Mesenchymal stem cell (in vitro differentiated cells and primary cell): ENCODE measurements around the gene SLC49A3.

ENCODE experiments used
- DNase-seq: peaks from one replicate; pipeline ENCODE4 v3.0.0-alpha.2; 2013
- H2AFZ ChIP-seq: one replicate; pipeline ENCODE4 v1.6.1; 2013; ENCODE audit warnings: low read depth, mild to moderate bottlenecking, control low read depth, inconsistent platforms, low read length, moderate library complexity
- H2AK5ac ChIP-seq: 2 replicates; pipeline ENCODE4 v1.6.1; 2013; ENCODE audit warnings: low read length, moderate library complexity, mild to moderate bottlenecking, inconsistent platforms; ENCODE audit not compliant: severe bottlenecking
- H2BK120ac ChIP-seq: one replicate; pipeline ENCODE4 v1.6.1; 2013; ENCODE audit warnings: low read depth, mild to moderate bottlenecking, inconsistent platforms, low read length, moderate library complexity
- H2BK12ac ChIP-seq, 2 experiments: one replicate each; pipeline ENCODE4 v1.6.1; 2013; ENCODE audit warnings: inconsistent platforms in 2 of 2, low read length in 2 of 2, mild to moderate bottlenecking in 2 of 2, moderate library complexity in 2 of 2, control low read depth in 1 of 2
- H2BK15ac ChIP-seq: one replicate; pipeline ENCODE4 v1.6.1; 2013; ENCODE audit warnings: mild to moderate bottlenecking, low read depth, inconsistent platforms; ENCODE audit not compliant: poor library complexity, severe bottlenecking
- H2BK5ac ChIP-seq: 2 replicates; pipeline ENCODE4 v1.6.1; 2013; ENCODE audit warnings: low read depth, mild to moderate bottlenecking, low read length, control low read depth, inconsistent platforms; ENCODE audit not compliant: poor library complexity, severe bottlenecking
- H3K14ac ChIP-seq, 2 experiments: one replicate each; pipeline ENCODE4 v1.6.1; 2013; ENCODE audit warnings: inconsistent platforms in 2 of 2, low read length in 2 of 2, control low read depth in 1 of 2, mild to moderate bottlenecking in 1 of 2, moderate library complexity in 1 of 2
- H3K18ac ChIP-seq, 2 experiments: one replicate each; pipeline ENCODE4 v1.6.1; 2013; ENCODE audit warnings: inconsistent platforms in 2 of 2, low read length in 2 of 2, control low read depth in 1 of 2, low read depth in 1 of 2, mild to moderate bottlenecking in 1 of 2
- H3K23ac ChIP-seq, 2 experiments: one replicate each; pipeline ENCODE4 v1.6.1; 2013; ENCODE audit warnings: inconsistent platforms in 2 of 2, low read length in 2 of 2, mild to moderate bottlenecking in 2 of 2, moderate library complexity in 2 of 2, control low read depth in 1 of 2
- H3K27ac ChIP-seq: 2 replicates; pipeline ENCODE4 v1.5.1; 2013; ENCODE audit warnings: mild to moderate bottlenecking, moderate library complexity, low read length, control low read depth, inconsistent platforms; ENCODE audit not compliant: poor library complexity, severe bottlenecking
- H3K27me3 ChIP-seq, 2 experiments: 2 replicates each; pipeline versions ENCODE4 v1.6.1 to v1.7.0; 2013; ENCODE audit warnings: low read length in 2 of 2, mild to moderate bottlenecking in 2 of 2, moderate library complexity in 2 of 2, control low read depth in 1 of 2, inconsistent platforms in 1 of 2; ENCODE audit not compliant: control insufficient read depth in 1 of 2, insufficient read depth in 1 of 2
- H3K36me3 ChIP-seq, 2 experiments: 2 replicates each; pipeline versions ENCODE4 v1.6.1 to v1.7.0; 2013; ENCODE audit warnings: low read length in 2 of 2, control low read depth in 1 of 2, inconsistent platforms in 1 of 2, low read depth in 1 of 2, mild to moderate bottlenecking in 1 of 2; ENCODE audit not compliant: insufficient read depth in 2 of 2, control insufficient read depth in 1 of 2
- H3K4ac ChIP-seq, 2 experiments: one replicate each; pipeline ENCODE4 v1.6.1; 2013; ENCODE audit warnings: inconsistent platforms in 2 of 2, low read length in 2 of 2, mild to moderate bottlenecking in 2 of 2, moderate library complexity in 2 of 2, control low read depth in 1 of 2, low read depth in 1 of 2
- H3K4me1 ChIP-seq: 2 replicates; pipeline ENCODE4 v1.6.1; 2013; ENCODE audit warnings: low read depth, low read length, control low read depth; ENCODE audit not compliant: control insufficient read depth, insufficient read depth
- H3K4me2 ChIP-seq: 2 replicates; pipeline ENCODE4 v1.6.1; 2013; ENCODE audit warnings: low read length, mild to moderate bottlenecking, inconsistent platforms; ENCODE audit not compliant: poor library complexity, severe bottlenecking
- H3K4me3 ChIP-seq, 2 experiments: 2 replicates each; pipeline versions ENCODE4 v1.5.1 to v1.7.0; 2013; ENCODE audit warnings: low read length in 2 of 2, mild to moderate bottlenecking in 2 of 2, control low read depth in 1 of 2, low read depth in 1 of 2; ENCODE audit not compliant: insufficient read depth in 1 of 2
- H3K79me1 ChIP-seq: replicated peaks from 2 replicates; pipeline ENCODE4 v1.6.1; 2013; ENCODE audit warnings: mild to moderate bottlenecking, control low read depth, low read length, inconsistent platforms; ENCODE audit not compliant: poor library complexity, severe bottlenecking
- H3K9ac ChIP-seq: 2 replicates; pipeline ENCODE4 v1.7.0; 2013; ENCODE audit warnings: mild to moderate bottlenecking, low read length, moderate library complexity
- H3K9me3 ChIP-seq: 2 replicates; pipeline ENCODE4 v1.7.0; 2013; ENCODE audit warnings: mild to moderate bottlenecking, low read length; ENCODE audit not compliant: control insufficient read depth
- H4K8ac ChIP-seq: one replicate; pipeline ENCODE4 v1.6.1; 2013; ENCODE audit warnings: inconsistent platforms, mild to moderate bottlenecking, low read length, moderate library complexity
- H4K91ac ChIP-seq: one replicate; pipeline ENCODE4 v1.6.1; 2013; ENCODE audit warnings: mild to moderate bottlenecking, low read length, inconsistent platforms
- WGBS: methylation state at CpG from one replicate; pipeline ENCODE4 v1.1.7; 2013; ENCODE audit warnings: mixed read lengths; 5-methylcytosine and 5-hydroxymethylcytosine counted together

Gene SLC49A3

GRCh38 chr4:734075-734474 is 45.1 kb upstream of the SLC49A3 start:
- Histone ChIP-seq H3K14ac (no peak overlapping the region), H3K18ac (no peak overlapping the region), H2BK15ac (no peak overlapping the region), H4K91ac (no peak overlapping the region), H3K27me3 (no peaks in the 10 kb centered on the region), H2BK12ac (no peak overlapping the region), H3K4me2 (no peak overlapping the region), H3K9ac (no peak overlapping the region), H3K23ac (no peak overlapping the region), H3K27ac (no peak overlapping the region), H3K4me3 (no peak overlapping the region), H2BK5ac (no peak overlapping the region), H4K8ac (no peak overlapping the region), H2AFZ (no peak overlapping the region), H3K4ac (no peak overlapping the region), H3K79me1 (peaks cover 47% of the 10 kb centered on the region), H3K9me3 (no peaks in the 10 kb centered on the region), H3K4me1 (no peaks in the 10 kb centered on the region), H3K36me3 (peaks cover 68 to 78% of the 10 kb centered on the region in 2 experiments), H2AK5ac (no peak overlapping the region), H2BK120ac (no peak overlapping the region)
- 99% methylated on average over 9 of the region's 9 CpGs for WGBS
- DNase-seq: no peak

GRCh38 chr4:733631-733980 is 44.7 kb upstream of the SLC49A3 start:
- H3K27me3 ChIP-seq: no peaks in the 10 kb centered on the region
- no peak overlapping the region for H4K91ac ChIP-seq
- H2BK15ac ChIP-seq: no peak overlapping the region
- peaks cover 64 to 73% of the 10 kb centered on the region in 2 experiments for H3K36me3 ChIP-seq
- H2BK12ac ChIP-seq: no peak overlapping the region
- H3K4ac ChIP-seq: no peak overlapping the region
- H3K4me3 ChIP-seq: no peak overlapping the region
- H3K14ac ChIP-seq: no peak overlapping the region
- no peak overlapping the region for H3K18ac ChIP-seq
- no peaks in the 10 kb centered on the region for H3K4me1 ChIP-seq
- H3K9ac ChIP-seq: no peak overlapping the region
- 97% methylated on average over 18 of the region's 18 CpGs for WGBS
- no peaks in the 10 kb centered on the region for H3K9me3 ChIP-seq
- no peak overlapping the region for H4K8ac ChIP-seq
- no peak overlapping the region for H3K23ac ChIP-seq
- H3K79me1 ChIP-seq: peaks cover 45% of the 10 kb centered on the region
- no peak overlapping the region for H2BK5ac ChIP-seq
- H2BK120ac ChIP-seq: no peak overlapping the region
- no peak for DNase-seq
- H2AFZ ChIP-seq: no peak overlapping the region
- no peak overlapping the region for H2AK5ac ChIP-seq
- H3K27ac ChIP-seq: no peak overlapping the region
- no peak overlapping the region for H3K4me2 ChIP-seq

GRCh38 chr4:732911-733630 is 44.1 kb upstream of the SLC49A3 start:
- Histone ChIP-seq H2AK5ac (no peak overlapping the region), H2AFZ (no peak overlapping the region), H2BK5ac (no peak overlapping the region), H3K14ac (no peak overlapping the region), H2BK12ac (no peak overlapping the region), H2BK120ac (no peak overlapping the region), H3K9ac (no peak overlapping the region), H3K9me3 (no peaks in the 10 kb centered on the region), H3K23ac (no peak overlapping the region), H3K18ac (no peak overlapping the region), H3K4me3 (no peak overlapping the region), H3K4ac (no peak overlapping the region), H3K27ac (no peak overlapping the region), H3K4me1 (peaks cover 2% of the 10 kb centered on the region), H3K27me3 (no peaks in the 10 kb centered on the region), H4K8ac (no peak overlapping the region), H3K36me3 (peaks cover 65 to 77% of the 10 kb centered on the region in 2 experiments), H3K79me1 (peaks cover 45% of the 10 kb centered on the region), H4K91ac (no peak overlapping the region), H3K4me2 (no peak overlapping the region), H2BK15ac (no peak overlapping the region)
- no peak for DNase-seq
- 98% methylated on average over 30 of the region's 32 CpGs for WGBS

GRCh38 chr4:732486-732885 is 43.5 kb upstream of the SLC49A3 start:
- no peak overlapping the region for H3K27ac ChIP-seq
- 97% methylated on average over 20 of the region's 20 CpGs for WGBS

More at GRCh38 chr4:732486-732885, 43.5 kb upstream of the SLC49A3 start:
- Histone ChIP-seq H3K9ac (no peak overlapping the region), H2AFZ (no peak overlapping the region), H2BK12ac (no peak overlapping the region), H3K36me3 (peaks cover 59 to 71% of the 10 kb centered on the region in 2 experiments), H3K9me3 (no peaks in the 10 kb centered on the region), H3K23ac (no peak overlapping the region), H3K79me1 (peaks cover 42% of the 10 kb centered on the region), H4K91ac (no peak overlapping the region), H3K18ac (no peak overlapping the region), H3K4ac (no peak overlapping the region), H3K4me1 (peaks cover 2% of the 10 kb centered on the region), H4K8ac (no peak overlapping the region), H2AK5ac (no peak overlapping the region), H3K4me2 (no peak overlapping the region), H3K14ac (no peak overlapping the region), H2BK15ac (no peak overlapping the region), H2BK120ac (no peak overlapping the region), H3K27me3 (no peaks in the 10 kb centered on the region), H2BK5ac (no peak overlapping the region), H3K4me3 (no peak overlapping the region)
- no peak for DNase-seq
